Activated naive CD4-positive, alpha-beta T cell treated with anti-CD3 and anti-CD28 coated beads, Interleukin-2, amount 50 U/mL, for 72 hours (primary cell): Measurements from ENCODE around the gene ZBTB16. TPM values are rescaled to one million over a fixed set of nuclear protein-coding genes. Genes with fewer than 3 reads are reported as not detected.

Experiments
- ATAC-seq, 2 donors: fragments of 150-1000 bp; cut with Tn5 transposase; 2 replicates each; pipeline ENCODE4 v1.10.0; 2021; ENCODE audit warnings: mild to moderate bottlenecking in 2 of 2, moderate library complexity in 2 of 2
- DNase-seq, 2 donors: peaks; one replicate each; pipeline ENCODE4 v3.0.0; 2021 to 2022; ENCODE audit warnings: low spot score in 2 of 2
- H3K27ac Mint-ChIP-seq, 2 donors: one replicate each; pipeline ENCODE4 v1.8.0; 2022; ENCODE audit warnings: mild to moderate bottlenecking in 2 of 2, mixed read lengths in 2 of 2
- H3K36me3 Mint-ChIP-seq, 2 donors: one replicate each; pipeline ENCODE4 v1.8.0; 2022; ENCODE audit warnings: mixed read lengths in 2 of 2
- H3K9me3 Mint-ChIP-seq, 2 donors: one replicate each; pipeline ENCODE4 v1.8.0; 2022; ENCODE audit warnings: mixed read lengths in 2 of 2
- total RNA-seq, 2 donors: library from RNA; stranded (reverse); gene quantifications; one replicate each; pipeline ENCODE4 v1.2.3, GENCODE V29; 2022

The ZBTB16 gene
- total RNA-seq, 2 donors from 2014 or later, result 0.99 to 3.1 TPM

DNA sequence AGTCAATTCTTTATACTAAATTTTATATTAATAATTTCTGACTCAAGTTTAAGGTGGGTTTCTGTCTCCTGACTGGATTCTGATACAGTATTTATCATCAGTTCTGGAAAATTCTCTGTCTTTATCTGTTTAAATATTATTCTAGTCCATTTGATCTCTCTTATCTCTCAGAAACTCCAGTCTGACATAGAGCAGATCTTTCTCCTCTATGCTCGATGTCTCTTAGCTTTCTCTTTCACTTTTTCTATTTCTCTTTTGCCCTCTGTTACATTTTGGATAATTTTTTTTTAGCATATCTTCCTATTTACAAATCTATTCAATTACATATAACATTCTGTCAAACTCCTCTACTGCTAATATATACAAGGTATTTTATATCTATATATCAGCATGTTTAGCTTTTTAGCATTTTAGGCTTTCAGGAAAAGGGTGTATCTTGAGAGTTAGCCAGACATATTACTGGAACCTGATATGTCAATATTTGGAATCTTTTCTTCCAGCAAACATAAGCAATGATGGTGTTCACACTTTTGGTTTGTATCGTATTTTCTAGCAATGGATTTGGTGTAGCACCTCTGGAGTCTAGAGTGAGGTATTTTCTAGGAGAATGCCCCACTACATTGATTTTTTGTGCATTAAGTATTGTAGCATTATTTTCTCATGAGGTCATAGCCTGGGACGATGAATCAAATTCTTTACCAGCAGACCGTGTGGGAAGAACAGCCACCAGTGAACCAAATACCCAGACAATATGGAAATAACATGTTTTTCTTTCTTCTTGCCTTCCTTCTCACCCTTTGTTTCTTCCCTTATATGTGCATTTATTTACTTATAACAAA lies 232.6 kb downstream of the ZBTB16 start:
- no peaks in the 10 kb centered on the region for H3K36me3 Mint-ChIP-seq
- no peak overlapping the region for H3K27ac Mint-ChIP-seq
- H3K9me3 Mint-ChIP-seq, result peaks cover 3 to 4% of the 10 kb centered on the region in 2 donors
- no peak for DNase-seq
- no peak for ATAC-seq

DNA sequence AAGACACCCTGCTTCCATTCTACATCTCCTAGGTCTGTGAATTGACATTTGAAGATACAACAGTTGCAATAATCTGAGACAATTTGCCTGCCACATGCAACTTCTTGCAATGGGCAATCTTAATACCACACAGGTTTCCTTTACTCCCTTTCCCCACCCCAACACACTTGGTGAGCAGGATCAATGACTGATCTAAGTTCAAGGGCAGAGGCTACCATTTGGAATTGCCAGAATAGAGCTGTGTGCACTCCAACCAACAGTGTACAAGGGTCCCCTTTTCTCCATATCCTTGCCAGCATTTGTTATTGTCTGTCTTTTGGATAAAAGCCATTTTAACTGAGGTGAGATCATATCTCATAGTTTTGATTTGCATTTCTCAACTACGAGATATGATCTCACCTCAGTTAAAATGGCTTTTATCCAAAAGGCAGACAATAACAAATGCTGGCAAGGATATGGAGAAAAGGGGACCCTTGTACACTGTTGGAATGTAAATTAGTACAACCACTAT lies 233.7 kb downstream of the ZBTB16 start:
- ATAC-seq (no peak), DNase-seq (no peak)
- Mint-ChIP-seq H3K36me3 (peaks cover 0 to 5% of the 10 kb centered on the region in 2 donors), H3K27ac (no peak overlapping the region), H3K9me3 (peaks cover 3 to 4% of the 10 kb centered on the region in 2 donors)

DNA sequence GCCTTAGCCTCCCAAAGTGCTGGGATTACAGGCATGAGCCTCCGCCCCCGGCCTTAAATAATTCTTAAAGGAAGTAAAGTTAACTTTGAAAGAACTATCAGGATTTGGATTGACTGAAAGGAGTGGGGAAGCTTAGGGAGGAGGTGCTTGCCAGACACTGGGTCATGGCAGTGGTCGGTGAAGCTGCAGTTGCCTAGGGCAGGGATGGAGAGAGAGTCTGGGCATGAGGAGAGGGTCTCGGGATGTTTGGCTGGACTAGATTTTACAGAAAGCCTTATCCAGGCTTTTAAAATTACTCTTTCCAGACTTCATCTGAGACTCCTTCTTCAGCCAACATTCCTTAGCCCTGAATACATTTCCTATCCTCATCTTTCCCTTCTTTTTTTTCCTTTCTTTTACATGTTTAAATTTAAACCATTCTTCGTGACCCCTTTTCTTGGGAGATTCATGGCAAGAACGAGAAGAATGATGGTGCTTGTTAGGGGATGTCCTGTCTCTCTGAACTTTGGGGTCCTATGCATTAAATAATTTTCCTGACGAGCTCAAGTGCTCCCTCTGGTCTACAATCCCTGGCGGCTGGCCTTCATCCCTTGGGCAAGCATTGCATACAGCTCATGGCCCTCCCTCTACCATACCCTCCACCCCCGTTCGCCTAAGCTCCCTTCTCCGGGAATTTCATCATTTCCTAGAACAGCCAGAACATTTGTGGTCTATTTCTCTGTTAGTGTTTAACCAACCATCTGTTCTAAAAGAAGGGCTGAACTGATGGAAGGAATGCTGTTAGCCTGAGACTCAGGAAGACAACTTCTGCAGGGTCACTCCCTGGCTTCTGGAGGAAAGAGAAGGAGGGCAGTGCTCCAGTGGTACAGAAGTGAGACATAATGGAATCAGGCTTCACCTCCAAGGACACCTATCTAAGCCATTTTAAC lies 236.4 kb downstream of the ZBTB16 start, which contains the start of gene NNMT:
TSS of gene NNMT (plus strand) at position 724 of the 929 bp plus-strand sequence. CDS start at position 882, 158 bp downstream.
- Mint-ChIP-seq H3K36me3 (peaks cover 9 to 14% of the 10 kb centered on the region in 2 donors), H3K9me3 (peaks cover 6 to 17% of the 10 kb centered on the region in 2 donors), H3K27ac (no peak within 1 kb of the TSS)
- DNase-seq (no peak), ATAC-seq (no peak)

DNA sequence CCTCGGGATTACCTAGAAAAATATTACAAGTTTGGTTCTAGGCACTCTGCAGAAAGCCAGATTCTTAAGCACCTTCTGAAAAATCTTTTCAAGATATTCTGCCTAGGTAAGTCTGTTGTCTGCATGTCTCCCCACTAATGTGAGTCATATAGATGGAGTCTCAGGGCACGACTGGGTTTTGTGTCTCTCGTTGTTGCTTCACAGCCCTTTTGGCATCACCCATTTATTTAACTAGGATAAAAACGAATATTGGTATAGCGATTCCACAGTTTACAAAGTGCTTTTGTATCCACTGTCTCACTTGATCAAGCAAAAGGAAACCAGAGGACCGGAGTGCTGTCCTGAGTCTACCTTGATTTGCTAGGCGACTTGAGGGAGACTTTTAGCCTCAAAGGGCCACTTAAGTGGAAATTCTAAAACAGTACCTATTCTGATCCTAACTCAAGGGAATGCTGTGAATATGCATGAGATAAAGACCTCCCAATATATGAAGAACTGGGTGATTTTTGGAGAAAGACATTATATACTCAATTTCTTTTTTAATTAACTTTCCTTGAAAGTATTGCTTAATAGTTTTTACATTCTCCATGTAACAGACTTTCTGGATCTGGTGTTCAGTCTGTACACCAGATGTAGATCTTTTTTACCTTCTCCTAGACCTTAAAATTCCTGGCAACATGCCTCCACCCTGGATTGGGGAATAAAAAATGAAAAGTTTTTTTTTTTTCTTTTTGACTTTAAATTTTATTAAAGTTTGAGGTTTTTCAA lies 237.3 kb downstream of the ZBTB16 start:
- ATAC-seq (no peak), DNase-seq (no peak)
- peaks cover 13 to 14% of the 10 kb centered on the region in 2 donors for H3K36me3 Mint-ChIP-seq
- H3K9me3 Mint-ChIP-seq, result peaks cover 6 to 17% of the 10 kb centered on the region in 2 donors
- no peak overlapping the region for H3K27ac Mint-ChIP-seq

DNA sequence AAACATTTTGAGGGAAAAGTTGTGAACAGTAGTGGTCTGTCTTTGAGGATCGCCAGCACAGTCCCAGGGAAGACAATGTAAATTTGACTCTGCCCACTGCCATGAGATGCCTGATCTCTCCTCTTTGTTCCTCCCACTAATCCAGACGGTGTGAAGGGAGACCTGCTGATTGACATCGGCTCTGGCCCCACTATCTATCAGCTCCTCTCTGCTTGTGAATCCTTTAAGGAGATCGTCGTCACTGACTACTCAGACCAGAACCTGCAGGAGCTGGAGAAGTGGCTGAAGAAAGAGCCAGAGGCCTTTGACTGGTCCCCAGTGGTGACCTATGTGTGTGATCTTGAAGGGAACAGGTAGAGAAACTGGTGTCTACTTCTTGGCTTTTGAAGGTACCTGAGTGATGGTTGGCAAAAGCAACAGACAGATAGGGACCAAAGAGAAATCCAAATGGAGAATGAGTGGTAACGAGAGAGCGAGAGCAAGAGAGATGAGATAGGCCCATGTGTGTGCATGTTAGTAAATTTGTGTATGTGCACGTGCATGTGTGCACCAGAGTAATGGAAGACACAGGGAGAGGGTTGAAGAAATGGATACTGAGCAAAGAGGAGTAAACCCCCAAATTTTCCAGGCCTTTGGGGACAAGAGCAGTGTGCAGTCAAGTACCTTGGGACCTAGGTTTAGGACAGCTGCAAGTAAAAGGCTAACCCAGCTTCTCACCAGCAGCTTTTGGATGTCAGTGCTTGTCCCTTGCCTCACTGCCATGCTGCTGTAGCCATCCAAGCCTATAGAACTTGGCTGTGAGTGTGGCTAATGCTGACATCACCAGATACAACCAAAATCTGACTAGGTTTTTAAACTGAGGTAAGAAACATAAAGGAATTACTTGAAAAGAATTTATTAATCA lies 238.5 kb downstream of the ZBTB16 start:
- no peak for ATAC-seq
- H3K27ac Mint-ChIP-seq, result no peak overlapping the region
- H3K36me3 Mint-ChIP-seq, result peaks cover 13 to 14% of the 10 kb centered on the region in 2 donors
- peaks cover 10 to 21% of the 10 kb centered on the region in 2 donors for H3K9me3 Mint-ChIP-seq
- DNase-seq, result no peak

DNA sequence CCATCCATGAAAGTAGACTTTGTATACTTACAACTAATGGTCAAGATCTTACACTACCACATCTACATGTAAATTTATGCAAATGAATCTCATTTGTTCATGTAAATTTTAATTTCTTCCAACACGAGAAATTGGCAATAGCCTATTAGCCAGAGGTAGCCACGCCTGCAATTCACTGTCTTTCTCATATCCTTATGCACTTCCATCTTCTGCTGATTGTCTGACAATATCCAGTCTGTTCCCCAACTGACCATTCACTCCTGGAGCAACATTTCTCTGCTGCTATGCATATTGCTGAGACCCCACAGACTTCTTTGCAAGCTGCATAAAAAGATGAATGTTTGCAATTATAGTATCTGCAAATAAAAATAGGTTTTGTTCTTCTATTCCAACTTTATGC lies 239.2 kb downstream of the ZBTB16 start:
- Mint-ChIP-seq H3K9me3 (peaks cover 9 to 20% of the 10 kb centered on the region in 2 donors), H3K27ac (no peak overlapping the region)

More for the DNA sequence above, 239.2 kb downstream of the ZBTB16 start:
- peaks cover 13 to 14% of the 10 kb centered on the region in 2 donors for H3K36me3 Mint-ChIP-seq
- ATAC-seq (no peak), DNase-seq (no peak)

Other genes starting within 250 kb of the ZBTB16 start
- 10 to 100 TPM; 44.5 to 56.4 TPM for gene USP28, start 184.1 kb upstream of the ZBTB16 start, total RNA-seq
- not detected for gene HTR3B, start 154.9 kb upstream of the ZBTB16 start, total RNA-seq
- gene HTR3A, start 84.6 kb upstream of the ZBTB16 start, total RNA-seq, result not detected
- not detected for gene NNMT, start 236.7 kb downstream of the ZBTB16 start, total RNA-seq